ENCODE results near the gene SRRT. TPM values are rescaled to one million over a fixed set of nuclear protein-coding genes. Genes with fewer than 3 reads are reported as not detected.
A peak's percentile ranks its signal among the peaks of the same experiment; 100 is the strongest.

The SRRT gene
- total RNA-seq, 1 experiment from 2014 or later = 102 TPM

DNA sequence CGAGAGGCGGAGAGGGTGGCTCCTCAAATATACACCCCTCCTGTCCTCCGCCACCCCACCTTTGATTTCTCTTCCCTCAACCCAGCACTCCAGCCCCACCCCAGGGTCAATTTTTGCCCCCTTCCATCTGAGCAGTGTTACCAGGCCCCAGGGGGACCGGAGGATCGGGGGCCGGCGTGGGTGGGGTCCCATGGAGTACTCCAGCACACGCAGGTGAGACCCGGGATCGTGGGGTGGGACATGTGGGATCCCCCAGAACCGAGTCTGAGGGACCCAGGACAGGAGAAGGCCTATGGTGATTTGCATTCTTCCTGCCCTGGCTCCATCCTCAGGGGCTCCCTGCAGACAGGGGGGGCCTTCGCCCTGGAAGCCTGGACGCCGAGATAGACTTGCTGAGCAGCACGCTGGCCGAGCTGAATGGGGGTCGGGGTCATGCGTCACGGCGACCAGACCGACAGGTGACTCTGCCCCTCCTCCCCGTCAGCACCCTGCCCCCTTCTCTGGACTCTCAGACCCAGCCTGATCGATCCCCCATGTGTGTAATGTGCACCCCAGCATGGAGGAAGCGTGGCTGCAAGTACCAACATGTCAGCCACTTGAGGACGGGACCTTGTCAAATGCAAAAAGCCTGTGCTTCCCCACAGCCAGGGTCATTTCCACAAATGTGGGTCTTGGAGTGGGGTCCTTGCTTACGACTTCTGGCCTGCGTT lies 7.0 kb upstream of the SRRT start:
- no peaks in the 10 kb centered on the region for H3K27me3 ChIP-seq
- no peaks in the 10 kb centered on the region for H3K9me3 ChIP-seq
- peaks cover 15% of the 10 kb centered on the region for H3K36me3 ChIP-seq
- H3K4me3 ChIP-seq = peak overlapping the region; percentile 75
- DNase-seq = no peak

DNA sequence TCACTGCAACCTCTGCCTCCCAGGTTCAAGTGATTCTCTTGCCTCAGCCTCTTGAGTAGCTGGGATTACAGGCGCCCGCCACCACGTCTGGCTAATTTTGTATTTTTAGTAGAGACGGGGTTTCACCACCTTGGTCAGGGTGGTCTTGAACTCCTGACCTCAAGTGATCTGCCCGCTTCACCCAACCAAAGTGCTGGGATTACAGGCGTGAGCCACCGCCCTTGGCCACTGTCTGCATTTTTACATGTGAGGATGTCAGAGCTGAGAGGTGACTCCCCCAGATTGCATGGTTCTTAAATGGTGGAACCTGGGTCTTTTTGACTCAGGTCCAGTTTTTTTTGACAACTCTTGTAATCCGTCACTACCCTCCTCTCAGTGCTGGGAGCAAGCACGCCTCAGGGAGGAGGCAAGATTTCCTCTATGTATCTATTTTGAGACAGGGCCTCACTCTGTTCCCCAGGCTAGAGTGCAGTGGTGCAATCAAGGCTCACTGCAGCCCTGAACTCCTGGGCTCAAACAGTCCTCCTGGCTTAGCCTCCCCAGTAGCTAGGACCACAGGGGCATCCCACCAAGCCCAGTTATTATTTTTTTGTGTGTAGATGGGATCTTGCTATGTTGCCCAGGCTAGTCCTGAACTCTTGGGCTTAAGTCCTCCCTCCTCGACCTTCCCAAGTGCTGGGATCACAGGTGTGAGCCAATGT lies 1.2 kb upstream of the SRRT start:
- H3K27me3 ChIP-seq = no peaks in the 10 kb centered on the region
- no peaks in the 10 kb centered on the region for H3K9me3 ChIP-seq
- peaks cover 34% of the 10 kb centered on the region for H3K36me3 ChIP-seq
- H3K4me3 ChIP-seq = peak overlapping the region; percentile 83
- DNase-seq = no peak

GRCh38 chr7:100874300-100874576 lies 665 bp upstream of the SRRT start:
- H3K36me3 ChIP-seq = peaks cover 36% of the 10 kb centered on the region
- peak overlapping the region; percentile 83 for H3K4me3 ChIP-seq
- H3K9me3 ChIP-seq = no peaks in the 10 kb centered on the region
- no peak for DNase-seq
- no peaks in the 10 kb centered on the region for H3K27me3 ChIP-seq

DNA sequence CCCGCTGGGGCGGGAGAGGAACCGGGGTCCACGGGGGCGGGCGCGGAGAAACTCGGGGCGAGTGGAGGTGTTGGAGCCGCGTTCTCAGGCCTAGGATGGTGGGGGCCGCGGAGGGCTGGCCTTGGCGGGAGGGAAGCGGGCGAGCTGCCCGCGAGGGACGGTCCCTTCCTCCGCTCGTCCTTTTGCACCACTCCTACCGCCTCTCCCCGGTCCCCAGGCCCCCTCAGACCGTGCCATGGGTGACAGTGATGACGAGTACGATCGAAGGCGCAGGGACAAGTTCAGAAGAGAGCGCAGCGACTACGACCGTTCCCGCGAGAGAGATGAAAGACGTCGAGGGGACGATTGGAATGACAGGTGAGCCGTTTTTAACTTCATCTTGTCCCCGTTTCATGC lies 451 bp downstream of the SRRT start:
- peaks cover 38% of the 10 kb centered on the region for H3K36me3 ChIP-seq
- H3K27me3 ChIP-seq = no peaks in the 10 kb centered on the region
- H3K9me3 ChIP-seq = no peaks in the 10 kb centered on the region
- peak overlapping the region; percentile 83 for H3K4me3 ChIP-seq
- DNase-seq = no peak

DNA sequence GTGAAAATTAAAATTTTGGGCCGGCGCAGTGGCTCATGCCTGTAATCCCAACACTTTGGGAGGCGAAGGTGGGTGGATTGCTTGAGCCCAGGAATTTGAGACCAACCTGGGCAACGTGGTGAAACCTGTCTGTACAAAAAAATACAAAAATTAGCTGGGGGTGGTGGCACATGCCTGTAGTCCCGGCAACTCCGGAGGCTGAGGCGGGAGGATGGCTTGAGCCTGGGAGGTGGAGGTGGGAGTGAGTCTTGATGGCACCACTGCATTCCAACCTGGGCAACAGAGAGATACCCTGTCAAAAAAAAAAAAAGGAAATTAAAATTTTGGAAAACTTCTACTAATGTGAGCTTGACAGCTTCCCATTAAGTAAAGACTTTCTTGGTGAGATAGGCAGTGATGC lies 3.1 kb downstream of the SRRT start:
- Histone ChIP-seq H3K27me3 (no peaks in the 10 kb centered on the region), H3K4me3 (no peak overlapping the region), H3K9me3 (no peaks in the 10 kb centered on the region), H3K36me3 (peaks cover 47% of the 10 kb centered on the region)
- DNase-seq = no peak

DNA sequence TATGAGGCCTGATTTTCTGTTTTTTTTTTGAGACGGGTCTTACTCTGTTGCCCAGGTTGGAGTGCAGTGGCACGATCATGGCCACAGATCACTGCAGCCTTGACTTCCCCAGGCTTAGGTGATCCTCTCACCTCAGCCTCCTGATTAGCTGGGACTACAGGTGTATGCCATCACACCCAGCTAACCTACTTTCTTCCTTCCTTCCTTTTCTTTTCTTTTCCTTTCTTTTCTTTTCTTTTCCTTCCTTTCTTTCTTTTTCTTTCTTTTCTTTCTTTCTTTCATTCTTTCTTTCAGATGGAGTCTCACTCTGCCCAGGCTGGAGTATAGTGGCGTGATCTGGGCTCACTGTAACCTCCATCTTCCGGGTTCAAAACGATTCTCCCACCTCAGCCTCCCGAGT lies 3.8 kb downstream of the SRRT start:
- no peak for DNase-seq
- Histone ChIP-seq H3K9me3 (no peaks in the 10 kb centered on the region), H3K27me3 (no peaks in the 10 kb centered on the region), H3K36me3 (peaks cover 50% of the 10 kb centered on the region), H3K4me3 (no peak overlapping the region)

DNA sequence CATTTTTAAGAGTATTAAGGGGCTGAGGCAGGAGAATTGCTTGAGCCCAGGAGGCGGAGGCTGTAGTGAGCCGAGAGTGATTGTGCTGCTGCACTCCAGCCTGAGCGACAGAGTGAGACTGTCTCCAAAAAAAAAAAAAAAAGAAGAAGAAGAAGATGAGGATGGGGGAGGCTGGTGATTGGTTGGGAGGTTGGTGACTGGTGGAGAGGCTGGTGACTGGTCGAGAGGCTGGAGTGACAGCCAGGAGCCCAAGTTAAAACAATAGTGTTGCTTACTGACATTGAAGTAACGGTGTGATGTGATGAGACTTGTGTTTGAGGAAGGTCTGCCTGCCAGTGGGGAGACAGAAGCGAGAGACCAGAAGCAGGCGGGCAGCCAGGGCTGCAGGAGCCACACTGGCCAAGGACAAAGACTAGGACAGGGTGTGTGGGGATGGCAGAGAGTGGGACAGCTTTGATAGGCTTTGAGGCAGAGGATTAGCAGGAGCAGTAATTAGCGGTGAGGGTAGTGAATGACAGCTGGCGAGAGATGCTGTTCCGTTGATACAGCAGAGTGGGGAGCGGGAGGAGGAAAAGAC lies 4.9 kb downstream of the SRRT start:
- no peaks in the 10 kb centered on the region for H3K9me3 ChIP-seq
- peaks cover 51% of the 10 kb centered on the region for H3K36me3 ChIP-seq
- no peaks in the 10 kb centered on the region for H3K27me3 ChIP-seq
- no peak for DNase-seq
- no peak overlapping the region for H3K4me3 ChIP-seq

DNA sequence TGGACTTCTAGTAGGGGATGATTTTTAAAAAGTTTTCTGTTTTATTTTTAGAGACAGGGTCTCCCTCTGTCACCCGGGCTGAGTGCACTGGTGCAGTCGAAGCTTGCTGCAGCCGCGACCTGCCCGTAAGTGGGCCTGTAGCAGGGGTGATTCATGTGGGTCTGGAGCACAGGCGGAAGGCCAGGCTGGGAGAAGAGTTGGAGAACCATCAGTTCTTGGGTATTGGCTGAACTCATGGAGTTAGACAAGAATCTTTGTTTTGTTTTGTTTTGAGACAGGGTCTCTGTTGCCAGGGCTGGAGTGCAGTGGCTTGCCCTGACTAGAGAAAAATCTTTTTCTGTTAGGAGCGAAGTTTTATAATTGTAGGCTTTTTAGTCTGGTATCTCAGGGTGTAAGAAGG lies 5.7 kb downstream of the SRRT start:
- Histone ChIP-seq H3K27me3 (no peaks in the 10 kb centered on the region), H3K9me3 (no peaks in the 10 kb centered on the region), H3K4me3 (no peak overlapping the region), H3K36me3 (peaks cover 49% of the 10 kb centered on the region)
- no peak for DNase-seq

DNA sequence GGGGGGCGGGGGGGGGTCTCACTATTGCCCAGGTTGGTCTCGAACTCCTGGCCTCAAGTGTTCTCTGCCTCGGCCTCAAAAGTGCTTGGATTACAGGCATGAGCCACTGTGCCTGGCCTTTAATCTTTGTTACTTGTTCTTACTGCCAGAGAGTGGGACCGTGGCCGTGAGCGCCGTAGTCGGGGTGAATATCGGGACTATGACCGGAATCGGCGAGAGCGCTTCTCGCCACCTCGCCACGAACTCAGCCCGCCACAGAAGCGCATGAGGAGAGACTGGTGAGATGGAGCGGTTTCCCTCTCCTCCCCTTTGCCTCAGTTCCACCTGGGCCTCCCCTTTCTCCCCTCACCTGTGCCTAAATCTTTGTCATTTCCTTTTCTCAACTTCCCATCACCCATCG lies 6.2 kb downstream of the SRRT start:
- Histone ChIP-seq H3K36me3 (peaks cover 47% of the 10 kb centered on the region), H3K9me3 (no peaks in the 10 kb centered on the region), H3K4me3 (no peak overlapping the region), H3K27me3 (no peaks in the 10 kb centered on the region)
- no peak for DNase-seq

- Histone ChIP-seq H3K27me3 (no peaks in the 10 kb centered on the region), H3K36me3 (peaks cover 51% of the 10 kb centered on the region), H3K4me3 (no peak overlapping the region), H3K9me3 (no peaks in the 10 kb centered on the region)
- no peak for DNase-seq
These were observed 7.3 kb downstream of the SRRT start for GRCh38 chr7:100882201-100882600.

DNA sequence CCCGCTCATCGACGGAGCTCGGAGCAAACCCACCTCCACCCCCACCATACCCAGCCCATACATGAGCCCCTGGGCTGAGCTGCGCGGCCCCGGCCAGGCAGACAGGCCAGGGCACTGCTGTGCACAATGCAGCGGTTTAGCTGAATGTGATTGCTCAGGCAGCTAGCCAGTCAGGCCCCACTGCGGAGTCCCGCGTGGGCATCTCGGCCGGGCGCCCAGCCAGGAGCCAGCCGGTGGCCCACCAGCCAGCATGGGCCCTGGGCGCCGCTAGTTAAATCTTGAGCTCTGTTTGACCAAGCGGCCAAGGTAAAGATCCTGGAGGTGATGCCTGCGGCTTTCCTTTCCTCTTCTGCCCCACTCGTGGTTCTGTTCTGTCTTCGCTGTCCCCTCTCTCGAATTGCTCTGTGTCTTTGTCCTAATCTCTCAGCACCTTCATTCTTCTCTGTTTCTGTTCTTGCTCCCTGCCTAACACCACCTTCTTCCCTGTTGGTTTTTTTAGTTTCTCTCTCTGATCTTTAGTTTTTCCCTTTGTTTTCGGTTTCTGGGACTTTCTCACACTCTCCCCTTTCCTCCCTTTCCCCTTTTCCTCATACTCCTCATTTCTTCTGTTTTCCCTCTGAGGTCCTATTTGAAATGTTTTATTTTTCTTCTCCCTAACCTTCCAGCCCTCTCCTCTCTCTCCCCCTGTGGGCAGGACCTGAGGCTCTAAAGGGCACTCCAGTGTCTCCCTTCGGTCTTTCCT lies 8.1 kb downstream of the SRRT start:
- Histone ChIP-seq H3K36me3 (peaks cover 52% of the 10 kb centered on the region), H3K27me3 (no peaks in the 10 kb centered on the region)
- DNase-seq = no peak

DNA sequence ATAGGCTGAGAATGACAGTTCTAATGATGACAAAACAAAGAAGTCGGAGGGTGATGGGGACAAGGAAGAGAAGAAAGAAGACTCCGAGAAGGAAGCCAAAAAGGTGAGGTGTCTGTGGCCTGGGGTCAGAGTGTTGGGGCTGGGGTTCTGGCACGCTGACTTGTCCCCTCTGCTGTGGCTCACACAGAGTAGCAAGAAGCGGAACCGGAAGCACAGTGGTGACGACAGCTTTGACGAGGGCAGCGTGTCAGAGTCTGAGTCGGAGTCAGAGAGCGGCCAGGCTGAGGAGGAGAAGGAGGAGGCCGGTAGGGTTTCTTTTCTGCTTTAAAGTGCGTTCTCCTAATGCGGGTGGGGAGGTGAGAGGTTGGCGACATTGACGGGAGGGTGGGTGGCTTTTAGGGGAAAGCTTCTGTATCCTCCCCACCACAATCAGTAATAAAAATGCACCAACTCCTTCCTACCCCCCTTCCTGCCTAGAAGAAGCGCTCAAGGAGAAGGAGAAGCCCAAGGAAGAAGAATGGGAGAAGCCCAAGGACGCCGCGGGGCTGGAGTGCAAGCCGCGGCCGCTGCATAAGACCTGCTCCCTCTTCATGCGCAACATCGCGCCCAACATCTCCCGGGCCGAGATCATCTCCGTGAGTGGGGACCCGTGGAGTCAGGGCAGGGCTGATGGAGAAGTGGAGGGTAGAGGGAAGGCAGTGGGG lies 10.0 kb downstream of the SRRT start:
- Histone ChIP-seq H3K36me3 (peaks cover 56% of the 10 kb centered on the region), H3K9me3 (no peaks in the 10 kb centered on the region), H3K27me3 (no peaks in the 10 kb centered on the region), H3K4me3 (no peak overlapping the region)
- DNase-seq = no peak

More for the DNA sequence above, 8.1 kb downstream of the SRRT start:
- no peaks in the 10 kb centered on the region for H3K9me3 ChIP-seq
- no peak overlapping the region for H3K4me3 ChIP-seq

DNA sequence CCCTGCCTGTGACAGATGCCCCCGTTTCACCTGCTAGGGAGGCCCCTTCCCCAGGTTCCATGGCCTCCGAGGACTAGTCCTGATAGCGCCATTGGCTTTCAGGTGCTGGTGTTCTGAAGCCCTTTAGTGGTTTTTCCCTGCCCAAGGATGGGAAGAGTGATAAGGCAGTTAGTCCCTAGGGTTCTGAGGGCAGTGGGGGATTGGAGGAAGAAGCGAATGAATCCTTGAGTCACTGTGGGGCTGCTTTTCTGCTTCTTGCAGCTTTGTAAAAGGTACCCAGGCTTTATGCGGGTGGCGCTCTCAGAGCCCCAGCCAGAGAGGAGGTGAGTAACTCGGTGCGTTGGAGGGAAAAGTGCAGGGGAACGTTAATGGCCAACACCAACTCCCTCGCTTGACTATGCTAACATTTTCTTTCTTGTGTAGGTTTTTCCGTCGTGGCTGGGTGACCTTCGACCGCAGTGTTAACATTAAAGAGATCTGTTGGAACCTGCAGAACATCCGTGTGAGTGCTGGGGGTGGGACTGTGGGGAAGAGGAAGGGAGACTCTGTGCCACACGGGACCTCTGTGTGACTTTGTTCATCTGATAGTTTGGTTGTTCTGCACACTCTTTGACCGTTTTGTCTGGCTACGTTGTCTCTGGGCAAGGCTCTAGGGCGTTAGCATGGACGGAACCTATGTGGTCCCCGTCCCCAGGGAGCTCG lies 10.7 kb downstream of the SRRT start:
- Histone ChIP-seq H3K36me3 (peaks cover 54% of the 10 kb centered on the region), H3K9me3 (no peaks in the 10 kb centered on the region), H3K27me3 (no peaks in the 10 kb centered on the region), H3K4me3 (no peak overlapping the region)
- no peak for DNase-seq

DNA sequence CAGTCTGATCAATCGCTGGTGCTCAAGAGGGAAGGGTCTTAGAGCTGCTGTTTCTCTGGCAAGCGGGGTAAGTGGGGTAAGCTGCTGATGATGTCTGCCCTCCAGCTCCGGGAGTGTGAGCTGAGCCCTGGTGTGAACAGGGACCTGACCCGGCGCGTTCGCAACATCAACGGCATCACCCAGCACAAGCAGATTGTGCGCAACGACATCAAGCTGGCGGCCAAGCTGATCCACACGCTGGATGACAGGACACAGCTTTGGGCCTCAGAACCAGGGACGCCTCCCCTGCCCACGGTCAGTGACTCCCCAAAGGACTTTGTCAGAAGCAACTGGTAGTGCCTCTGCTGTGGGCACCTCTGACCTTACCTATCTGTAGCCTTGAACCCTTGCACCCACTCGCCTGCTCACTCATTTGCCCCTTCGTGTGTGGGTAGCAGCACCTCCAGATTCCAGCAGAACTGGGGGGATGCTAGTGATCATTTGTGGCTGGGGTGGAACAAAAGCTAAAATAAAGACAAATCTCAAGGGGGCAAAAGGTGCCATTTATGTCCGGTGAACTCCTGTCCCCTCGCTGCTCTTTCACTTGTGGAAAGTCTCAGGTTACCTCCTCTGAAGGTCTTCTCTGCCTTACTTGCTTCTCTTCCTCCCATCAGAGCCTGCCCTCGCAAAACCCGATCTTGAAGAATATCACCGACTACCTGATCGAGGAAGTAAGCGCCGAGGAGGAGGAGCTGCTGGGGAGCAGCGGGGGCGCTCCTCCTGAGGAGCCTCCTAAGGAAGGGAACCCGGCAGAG lies 11.4 kb downstream of the SRRT start:
- H3K4me3 ChIP-seq = no peak overlapping the region
- DNase-seq = no peak
- no peaks in the 10 kb centered on the region for H3K9me3 ChIP-seq
- H3K27me3 ChIP-seq = no peaks in the 10 kb centered on the region
- peaks cover 50% of the 10 kb centered on the region for H3K36me3 ChIP-seq

DNA sequence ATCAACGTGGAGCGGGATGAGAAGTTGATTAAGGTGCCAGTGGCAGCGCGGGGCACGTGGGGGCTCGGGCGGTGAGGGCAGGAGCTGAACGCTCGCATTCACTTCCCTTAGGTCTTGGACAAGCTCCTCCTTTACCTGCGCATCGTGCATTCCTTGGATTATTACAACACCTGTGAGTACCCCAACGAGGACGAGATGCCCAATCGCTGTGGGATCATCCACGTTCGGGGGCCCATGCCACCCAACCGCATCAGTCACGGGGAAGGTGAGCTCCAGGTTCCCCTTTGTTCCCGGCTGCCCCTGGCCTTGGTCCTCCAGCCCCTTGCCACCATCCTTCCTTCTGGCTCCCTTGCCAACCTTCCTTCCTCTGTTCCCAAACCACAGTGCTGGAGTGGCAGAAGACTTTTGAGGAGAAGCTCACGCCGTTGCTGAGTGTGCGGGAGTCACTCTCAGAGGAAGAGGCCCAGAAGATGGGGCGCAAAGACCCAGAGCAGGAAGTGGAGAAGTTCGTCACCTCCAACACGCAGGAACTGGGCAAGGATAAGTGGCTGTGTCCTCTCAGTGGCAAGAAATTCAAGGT lies 12.1 kb downstream of the SRRT start:
- Histone ChIP-seq H3K27me3 (no peaks in the 10 kb centered on the region), H3K9me3 (no peaks in the 10 kb centered on the region), H3K36me3 (peaks cover 47% of the 10 kb centered on the region), H3K4me3 (no peak overlapping the region)
- DNase-seq = no peak

Data from MG63 (cell line).